Endodermal cell (in vitro differentiated cells): Measurements from ENCODE around the gene ARHGAP32. TPM values are rescaled to one million over a fixed set of nuclear protein-coding genes. Genes with fewer than 3 reads are reported as not detected.
A peak's percentile ranks its signal among the peaks of the same experiment; 100 is the strongest.

Experiments used
- DNase-seq: peaks from one replicate; pipeline ENCODE4 v3.0.0-alpha.2; 2017
- H3K27ac ChIP-seq: 2 replicates; pipeline ENCODE4 v1.5.1; 2013; ENCODE audit warnings: mild to moderate bottlenecking, low read depth, low read length, moderate library complexity
- H3K27me3 ChIP-seq: 2 replicates; pipeline ENCODE4 v1.6.1; 2013; ENCODE audit warnings: mild to moderate bottlenecking, low read length, moderate library complexity; ENCODE audit not compliant: insufficient read depth, control insufficient read depth, poor library complexity, severe bottlenecking
- H3K36me3 ChIP-seq: 2 replicates; pipeline ENCODE4 v1.7.0; 2013; ENCODE audit warnings: mild to moderate bottlenecking, low read length, moderate library complexity; ENCODE audit not compliant: control insufficient read depth, insufficient read depth
- H3K4me1 ChIP-seq: one replicate; pipeline ENCODE4 v1.7.0; 2013; ENCODE audit warnings: low read length; ENCODE audit not compliant: control insufficient read depth, insufficient read depth
- H3K4me3 ChIP-seq: 2 replicates; pipeline ENCODE4 v1.5.1; 2013; ENCODE audit warnings: mild to moderate bottlenecking, low read length, moderate library complexity
- H3K9ac ChIP-seq: 2 replicates; pipeline ENCODE4 v1.6.1; 2013; ENCODE audit warnings: mild to moderate bottlenecking, low read length, moderate library complexity; ENCODE audit not compliant: poor library complexity, severe bottlenecking; ENCODE audit errors: extremely low read depth
- H3K9me3 ChIP-seq: 2 replicates; pipeline ENCODE4 v1.6.1; 2013; ENCODE audit warnings: mild to moderate bottlenecking, low read length, moderate library complexity; ENCODE audit not compliant: control insufficient read depth
- H3K27ac Mint-ChIP-seq: 2 replicates; pipeline ENCODE4 v1.8.0; 2020; ENCODE audit warnings: mixed read lengths
- H3K27me3 Mint-ChIP-seq: 2 replicates; pipeline ENCODE4 v1.8.0; 2021; ENCODE audit warnings: mild to moderate bottlenecking, mixed read lengths; ENCODE audit not compliant: insufficient read depth
- H3K36me3 Mint-ChIP-seq: 2 replicates; pipeline ENCODE4 v1.8.0; 2020; ENCODE audit warnings: low read depth, mixed read lengths
- H3K4me1 Mint-ChIP-seq: 2 replicates; pipeline ENCODE4 v1.8.0; 2020; ENCODE audit warnings: mixed read lengths
- H3K4me3 Mint-ChIP-seq: 2 replicates; pipeline ENCODE4 v1.8.0; 2020; ENCODE audit warnings: mild to moderate bottlenecking, moderate library complexity, mixed read lengths
- H3K9me3 Mint-ChIP-seq: 2 replicates; pipeline ENCODE4 v1.8.0; 2020; ENCODE audit warnings: mild to moderate bottlenecking, mixed read lengths
- CTCF ChIP-seq: fragments of 200-600 bp; sonication (generic); conservative IDR thresholded peaks from 2 replicates; pipeline ENCODE4 v1.5.0; 2021; ENCODE audit warnings: antibody characterized with exemption, mild to moderate bottlenecking
- whole genome bisulfite sequencing, 2 experiments: methylation state at CpG; one replicate each; pipeline versions ENCODE4 v1.1.5 to v1.1.7; 2013; ENCODE audit warnings: missing lambda C conversion rate in 2 of 2, mixed read lengths in 1 of 2; ENCODE audit not compliant: insufficient coverage in 1 of 2, insufficient read length in 1 of 2; 5-methylcytosine and 5-hydroxymethylcytosine counted together
- total RNA-seq, 2 donors: library from RNA; stranded (reverse); fragmentation: NEBNext Ultra II Directional in 1 of 2; extraction: Animal tissue kit (Norgen Biotek cat#: 25700) in 1 of 2; gene quantifications; 2 replicates in 1 of 2; 3 replicates in 1 of 2; pipeline ENCODE4 v1.2.1, GENCODE V29; 2021

Gene ARHGAP32
- total RNA-seq, 2 donors from 2014 or later = 36.4 to 65.8 TPM

GRCh38 chr11:129202646-129203045 lies 10.5 kb upstream of the ARHGAP32 start:
- Mint-ChIP-seq H3K4me3 (no peak overlapping the region), H3K36me3 (peaks cover 36% of the 10 kb centered on the region), H3K27me3 (no peaks in the 10 kb centered on the region), H3K9me3 (peaks cover 30% of the 10 kb centered on the region), H3K27ac (no peak overlapping the region), H3K4me1 (peaks cover 9% of the 10 kb centered on the region)
- Histone ChIP-seq H3K27me3 (no peaks in the 10 kb centered on the region), H3K36me3 (no peaks in the 10 kb centered on the region), H3K9me3 (peaks cover 25% of the 10 kb centered on the region), H3K4me1 (no peaks in the 10 kb centered on the region), H3K4me3 (no peak overlapping the region), H3K9ac (no peak overlapping the region), H3K27ac (no peak overlapping the region)
- DNase-seq = no peak
- WGBS, 2 experiments = 50 to 72% methylated on average over 2 to 5 of the region's 5 CpGs
- no peak for TF ChIP-seq CTCF

- no peaks in the 10 kb centered on the region for H3K27me3 Mint-ChIP-seq
- peaks cover 21% of the 10 kb centered on the region for H3K9me3 Mint-ChIP-seq
- no peaks in the 10 kb centered on the region for H3K36me3 ChIP-seq
- DNase-seq = no peak
- TF ChIP-seq CTCF = peak; percentile 34
- no peak overlapping the region for H3K27ac Mint-ChIP-seq
- H3K9me3 ChIP-seq = peaks cover 16% of the 10 kb centered on the region
- H3K4me3 Mint-ChIP-seq = no peak overlapping the region
- H3K4me1 ChIP-seq = no peaks in the 10 kb centered on the region
- no peak overlapping the region for H3K9ac ChIP-seq
- no peak overlapping the region for H3K4me3 ChIP-seq
- peaks cover 23% of the 10 kb centered on the region for H3K36me3 Mint-ChIP-seq
- WGBS, 2 experiments = 90 to 91% methylated on average over 6 of the region's 6 CpGs
- no peak overlapping the region for H3K27ac ChIP-seq
- no peaks in the 10 kb centered on the region for H3K27me3 ChIP-seq
- H3K4me1 Mint-ChIP-seq = peaks cover 5% of the 10 kb centered on the region
These were observed 3.6 kb upstream of the ARHGAP32 start for GRCh38 chr11:129195682-129196081.

- no peak for TF ChIP-seq CTCF
- Histone ChIP-seq H3K36me3 (no peaks in the 10 kb centered on the region), H3K27ac (no peak overlapping the region), H3K4me1 (no peaks in the 10 kb centered on the region), H3K9me3 (peaks cover 6% of the 10 kb centered on the region), H3K9ac (no peak overlapping the region), H3K4me3 (no peak overlapping the region), H3K27me3 (no peaks in the 10 kb centered on the region)
- Mint-ChIP-seq H3K27ac (no peak overlapping the region), H3K27me3 (no peaks in the 10 kb centered on the region), H3K4me3 (no peak overlapping the region), H3K36me3 (peaks cover 10% of the 10 kb centered on the region), H3K4me1 (peaks cover 5% of the 10 kb centered on the region), H3K9me3 (peaks cover 6% of the 10 kb centered on the region)
- peak; percentile 44 for DNase-seq
- 60% methylated on average over 1 of the region's 4 CpGs; no CpG with 5 or more reads in 1 of the 2 experiments for WGBS, 2 experiments
These were observed 476 bp downstream of the ARHGAP32 start for GRCh38 chr11:129191649-129192048.
